Gastrocnemius medialis (tissue), 4 donors: ENCODE measurements around the gene TADA2A. TPM values are rescaled to one million over a fixed set of nuclear protein-coding genes. Genes with fewer than 3 reads are reported as not detected.

Source experiments
- ATAC-seq, 2 donors: fragments of 150-250 bp; one replicate each; pipeline ENCODE4 v1.9.1; 2016
- DNase-seq, 2 donors: peaks; one replicate each; pipeline ENCODE4 v3.0.0-alpha.2; 2019
- H3K27ac ChIP-seq, 4 donors: fragments of 200-600 bp; sonication (generic); 1 replicate in 1 of 4; 2 replicates in 3 of 4; pipeline ENCODE4 v1.5.1; 2016 to 2018; ENCODE audit warnings: mild to moderate bottlenecking in 2 of 4, moderate library complexity in 1 of 4
- H3K27me3 ChIP-seq, 3 donors: fragments of 200-600 bp; sonication (generic) in 2 of 3; 1 replicate in 1 of 3; 2 replicates in 2 of 3; pipeline versions ENCODE4 v1.5.1 to v1.6.0; 2016 to 2019; ENCODE audit warnings: mild to moderate bottlenecking in 1 of 3, moderate library complexity in 1 of 3
- H3K36me3 ChIP-seq, 2 donors: fragments of 200-600 bp; sonication (generic) in 1 of 2; one replicate each; pipeline ENCODE4 v1.5.1; 2017 to 2018
- H3K4me1 ChIP-seq, 2 donors: fragments of 200-600 bp; sonication (generic) in 1 of 2; one replicate each; pipeline ENCODE4 v1.5.1; 2016 to 2017; ENCODE audit warnings: mild to moderate bottlenecking in 2 of 2
- H3K4me3 ChIP-seq, 4 donors: fragments of 200-600 bp; sonication (generic) in 3 of 4; 1 replicate in 1 of 4; 2 replicates in 3 of 4; pipeline ENCODE4 v1.5.1; 2016 to 2019; ENCODE audit warnings: mild to moderate bottlenecking in 2 of 4
- H3K9me3 ChIP-seq, 3 donors: fragments of 200-600 bp; sonication (generic) in 2 of 3; 1 replicate in 1 of 3; 2 replicates in 2 of 3; pipeline ENCODE4 v1.5.1; 2016 to 2019
- CTCF ChIP-seq, 5 experiments: fragments of 450-650 bp in 3 of 5; fragments of 200-600 bp in 2 of 5; sonication (generic) in 2 of 5; IDR thresholded peaks in 4 of 5; conservative IDR thresholded peaks in 1 of 5; 1 replicate in 4 of 5; 2 replicates in 1 of 5; pipeline ENCODE4 v1.5.1; 2016 to 2019; ENCODE audit warnings: antibody characterized with exemption in 5 of 5, mild to moderate bottlenecking in 3 of 5, moderate library complexity in 3 of 5
- POLR2A ChIP-seq, 2 donors: fragments of 450-650 bp; IDR thresholded peaks; one replicate each; pipeline ENCODE4 v1.6.1; 2017; ENCODE audit warnings: antibody characterized with exemption in 2 of 2, mild to moderate bottlenecking in 2 of 2, moderate library complexity in 2 of 2
- in situ Hi-C, 4 donors: fragments of 200-750 bp; cut with MboI; loops; one replicate each; pipeline versions ENCODE4 v1.15.0 to v1.8.0; 2017; ENCODE audit warnings: low sequenced_read_pairs in 4 of 4
- intact Hi-C: fragments of 100-400 bp; cut with DNase I; formaldehyde crosslinking; loops from one replicate; pipeline ENCODE4 v1.15.1; 2023; ENCODE audit warnings: low total_unique reads
- total RNA-seq, 4 donors: library from RNA; depleted of rRNA; stranded (reverse); fragments of >200 nt; gene quantifications; one replicate each; pipeline versions ENCODE4 v1.1.0 to v1.2.3, GENCODE V29; 2016

TADA2A gene
- total RNA-seq, 4 donors from 2014 or later, result 9.7 to 18.4 (median 14.8) TPM

DNA sequence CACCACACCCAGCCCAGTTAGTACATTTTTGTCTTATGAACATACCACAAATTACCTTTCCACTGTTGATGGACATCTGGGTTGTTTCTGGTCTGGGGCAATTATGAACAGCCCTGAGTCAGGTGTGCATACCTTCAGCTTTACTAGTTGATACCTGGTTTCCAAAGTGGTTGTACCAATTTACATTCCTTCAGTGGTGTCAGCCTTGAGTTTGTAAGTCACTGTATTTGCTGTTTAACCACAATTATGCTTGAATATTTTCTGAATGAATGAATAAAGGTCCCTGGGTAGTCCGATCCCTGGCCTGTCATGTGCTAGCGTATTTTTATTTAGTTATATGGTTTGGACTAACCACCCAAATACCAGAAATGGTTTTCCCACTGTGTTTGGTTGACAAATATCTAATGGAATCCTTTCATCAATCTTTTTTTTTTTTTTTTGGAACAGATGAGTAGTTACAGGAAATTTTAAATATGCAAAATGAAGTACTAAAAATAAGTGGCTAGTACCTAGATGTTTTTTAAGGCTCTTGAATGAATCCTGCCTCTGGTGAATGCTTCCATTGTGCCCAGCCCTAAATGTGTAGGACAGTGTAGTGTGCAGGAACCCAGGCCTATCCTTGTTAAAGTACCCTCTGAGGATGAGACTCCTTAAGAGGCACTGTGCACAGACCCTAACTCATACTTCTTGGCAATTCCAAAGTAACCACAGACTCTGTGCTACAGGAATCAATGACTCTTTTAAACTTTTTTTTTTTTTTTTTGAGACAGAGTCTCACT, 86.8 kb downstream of the TADA2A start:
- no peak for ATAC-seq

DNA sequence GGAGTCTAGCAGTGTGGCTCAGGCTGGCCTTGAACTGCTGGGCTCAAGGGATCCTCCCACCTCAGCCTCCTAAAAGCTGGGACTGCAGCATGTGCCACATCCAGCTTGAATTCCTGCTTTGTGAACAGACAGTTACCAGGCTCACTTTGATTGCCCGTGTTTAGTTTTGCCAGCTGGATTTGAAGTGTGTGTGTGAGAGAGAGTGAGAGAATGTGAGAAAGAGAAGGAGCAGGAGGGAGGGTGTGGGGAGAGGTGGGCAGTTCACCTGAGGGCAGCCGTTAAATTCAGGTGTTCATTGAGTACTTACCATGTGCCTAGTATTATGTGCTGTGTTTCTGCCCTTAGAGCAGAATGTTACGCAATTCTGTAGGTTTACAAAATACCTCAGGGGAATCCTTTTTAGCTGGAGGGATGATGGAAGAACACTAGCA, 87.7 kb downstream of the TADA2A start:
- Histone ChIP-seq H3K27ac (no peak overlapping the region), H3K4me3 (no peak overlapping the region), H3K4me1 (peaks cover 13 to 19% of the 10 kb centered on the region in 2 donors), H3K27me3 (no peaks in the 10 kb centered on the region), H3K36me3 (no peaks in the 10 kb centered on the region), H3K9me3 (no peaks in the 10 kb centered on the region)
- in situ Hi-C loops (no loop called here), intact Hi-C loops (no loop called here)
- no peak for DNase-seq
- no peak for ATAC-seq
- TF ChIP-seq CTCF (IDR thresholded peaks at IDR 0.05 in 4 of 5, conservative IDR thresholded peaks at IDR 0.05 in 1 of 5) (no peak), POLR2A (IDR thresholded peaks at IDR 0.05) (no peak)

More for the DNA sequence above, 86.8 kb downstream of the TADA2A start:
- Histone ChIP-seq H3K36me3 (no peaks in the 10 kb centered on the region), H3K4me3 (no peak overlapping the region), H3K27ac (no peak overlapping the region), H3K27me3 (no peaks in the 10 kb centered on the region), H3K9me3 (no peaks in the 10 kb centered on the region), H3K4me1 (peaks cover 15 to 22% of the 10 kb centered on the region in 2 donors)
- in situ Hi-C loops, result no loop called here
- no peak for DNase-seq
- intact Hi-C loops, result no loop called here
- TF ChIP-seq CTCF (IDR thresholded peaks at IDR 0.05 in 4 of 5, conservative IDR thresholded peaks at IDR 0.05 in 1 of 5) (no peak), POLR2A (IDR thresholded peaks at IDR 0.05) (no peak)

GRCh38 chr17:37494971-37495370, 88.3 kb downstream of the TADA2A start:
- Histone ChIP-seq H3K9me3 (no peaks in the 10 kb centered on the region), H3K27me3 (no peaks in the 10 kb centered on the region), H3K4me3 (no peak overlapping the region), H3K4me1 (peaks cover 13 to 19% of the 10 kb centered on the region in 2 donors), H3K36me3 (no peaks in the 10 kb centered on the region), H3K27ac (no peak overlapping the region)
- intact Hi-C loops, result no loop called here
- DNase-seq, result no peak
- TF ChIP-seq CTCF (IDR thresholded peaks at IDR 0.05 in 4 of 5, conservative IDR thresholded peaks at IDR 0.05 in 1 of 5) (no peak), POLR2A (IDR thresholded peaks at IDR 0.05) (no peak)
- no peak for ATAC-seq
- in situ Hi-C loops, result no loop called here

GRCh38 chr17:37500378-37500777, 93.7 kb downstream of the TADA2A start:
- TF ChIP-seq CTCF (IDR thresholded peaks at IDR 0.05 in 4 of 5, conservative IDR thresholded peaks at IDR 0.05 in 1 of 5) (no peak), POLR2A (IDR thresholded peaks at IDR 0.05) (no peak)
- Histone ChIP-seq H3K36me3 (no peaks in the 10 kb centered on the region), H3K27me3 (no peaks in the 10 kb centered on the region), H3K9me3 (no peaks in the 10 kb centered on the region), H3K4me3 (no peak overlapping the region), H3K27ac (no peak overlapping the region), H3K4me1 (peaks cover 4 to 6% of the 10 kb centered on the region in 2 donors)
- ATAC-seq, result no peak
- in situ Hi-C loops (no loop called here), intact Hi-C loops (no loop called here)
- no peak for DNase-seq
